Measurements from ENCODE around the gene KIAA2012.

The KIAA2012 gene

GRCh38 chr2:202032846-202033316 lies 40.2 kb upstream of the KIAA2012 start:
- no peak for TF ChIP-seq CTCF (IDR thresholded peaks at IDR 0.05)

DNA sequence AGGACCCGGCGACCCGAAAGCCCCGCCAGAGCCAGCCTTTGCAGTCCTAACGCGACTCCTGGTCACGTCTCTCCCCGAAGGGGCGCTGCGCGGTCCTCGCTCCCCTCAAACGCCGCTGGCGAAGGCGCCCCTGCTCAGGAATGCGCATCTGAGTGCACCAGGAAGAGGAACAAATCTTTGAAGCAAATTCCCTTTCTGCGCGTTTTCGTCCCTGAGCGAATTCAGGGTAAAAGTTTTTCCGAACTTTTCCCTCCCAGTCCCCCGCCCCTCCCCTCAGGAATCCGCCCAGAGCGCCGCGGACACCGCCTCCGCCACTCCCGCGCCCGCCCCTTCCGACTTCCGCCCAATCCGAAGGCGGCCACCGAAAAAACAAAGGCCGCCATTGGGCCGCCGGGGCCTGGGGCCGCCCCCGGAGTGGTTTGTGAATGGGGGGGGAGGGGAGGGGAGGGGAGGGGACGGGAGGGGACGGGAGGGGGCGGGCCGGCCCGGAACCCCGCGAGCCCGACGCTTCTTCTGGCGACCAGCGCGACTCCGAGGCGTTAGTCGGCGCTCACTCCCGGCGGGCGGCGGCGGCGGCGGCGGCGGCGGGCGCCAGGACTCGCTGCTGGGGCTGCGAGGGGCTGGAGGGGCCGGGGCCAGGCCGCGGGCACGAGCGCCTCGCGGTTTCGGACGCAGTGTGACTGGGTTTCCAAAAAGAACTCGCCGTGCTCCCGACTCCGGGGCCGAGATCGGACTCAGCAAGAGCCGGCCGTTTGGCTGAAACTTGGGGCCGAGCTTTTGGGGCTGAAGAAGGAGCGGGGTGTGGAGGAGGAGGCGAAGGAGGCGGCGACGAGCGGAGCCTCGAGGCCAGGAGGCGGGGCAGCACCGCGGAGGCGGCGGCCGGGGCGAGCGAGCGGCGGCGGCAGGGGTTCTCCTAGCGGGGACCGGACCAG lies 39.5 kb upstream of the KIAA2012 start, which contains the start of gene FZD7:
Gene FZD7 (plus strand): TSS at position 539 of the 932 bp plus-strand sequence. CDS start 793 bp downstream, outside the sequence.
- peak; percentile 13; the same call in 1 of the 2 replicates for TF ChIP-seq CTCF (IDR thresholded peaks at IDR 0.05)

GRCh38 chr2:202034249-202035088 lies 38.6 kb upstream of the KIAA2012 start:
- no peak for TF ChIP-seq CTCF (IDR thresholded peaks at IDR 0.05)

DNA sequence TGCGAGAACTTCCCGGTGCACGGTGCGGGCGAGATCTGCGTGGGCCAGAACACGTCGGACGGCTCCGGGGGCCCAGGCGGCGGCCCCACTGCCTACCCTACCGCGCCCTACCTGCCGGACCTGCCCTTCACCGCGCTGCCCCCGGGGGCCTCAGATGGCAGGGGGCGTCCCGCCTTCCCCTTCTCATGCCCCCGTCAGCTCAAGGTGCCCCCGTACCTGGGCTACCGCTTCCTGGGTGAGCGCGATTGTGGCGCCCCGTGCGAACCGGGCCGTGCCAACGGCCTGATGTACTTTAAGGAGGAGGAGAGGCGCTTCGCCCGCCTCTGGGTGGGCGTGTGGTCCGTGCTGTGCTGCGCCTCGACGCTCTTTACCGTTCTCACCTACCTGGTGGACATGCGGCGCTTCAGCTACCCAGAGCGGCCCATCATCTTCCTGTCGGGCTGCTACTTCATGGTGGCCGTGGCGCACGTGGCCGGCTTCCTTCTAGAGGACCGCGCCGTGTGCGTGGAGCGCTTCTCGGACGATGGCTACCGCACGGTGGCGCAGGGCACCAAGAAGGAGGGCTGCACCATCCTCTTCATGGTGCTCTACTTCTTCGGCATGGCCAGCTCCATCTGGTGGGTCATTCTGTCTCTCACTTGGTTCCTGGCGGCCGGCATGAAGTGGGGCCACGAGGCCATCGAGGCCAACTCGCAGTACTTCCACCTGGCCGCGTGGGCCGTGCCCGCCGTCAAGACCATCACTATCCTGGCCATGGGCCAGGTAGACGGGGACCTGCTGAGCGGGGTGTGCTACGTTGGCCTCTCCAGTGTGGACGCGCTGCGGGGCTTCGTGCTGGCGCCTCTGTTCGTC lies 37.7 kb upstream of the KIAA2012 start:
- TF ChIP-seq CTCF (IDR thresholded peaks at IDR 0.05): no peak

- no peak for TF ChIP-seq CTCF (IDR thresholded peaks at IDR 0.05)
Observed at GRCh38 chr2:202035941-202036372, 37.1 kb upstream of the KIAA2012 start.

DNA sequence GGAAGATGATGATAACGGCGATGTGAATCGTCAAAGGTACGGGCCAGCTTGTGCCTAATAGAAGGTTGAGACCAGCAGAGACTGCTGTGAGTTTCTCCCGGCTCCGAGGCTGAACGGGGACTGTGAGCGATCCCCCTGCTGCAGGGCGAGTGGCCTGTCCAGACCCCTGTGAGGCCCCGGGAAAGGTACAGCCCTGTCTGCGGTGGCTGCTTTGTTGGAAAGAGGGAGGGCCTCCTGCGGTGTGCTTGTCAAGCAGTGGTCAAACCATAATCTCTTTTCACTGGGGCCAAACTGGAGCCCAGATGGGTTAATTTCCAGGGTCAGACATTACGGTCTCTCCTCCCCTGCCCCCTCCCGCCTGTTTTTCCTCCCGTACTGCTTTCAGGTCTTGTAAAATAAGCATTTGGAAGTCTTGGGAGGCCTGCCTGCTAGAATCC lies 36.4 kb upstream of the KIAA2012 start:
- TF ChIP-seq CTCF (IDR thresholded peaks at IDR 0.05): no peak

Measured in LNCAP (cell line).